ENCODE results near the gene DDX54. TPM values are rescaled to one million over a fixed set of nuclear protein-coding genes. Genes with fewer than 3 reads are reported as not detected.
A peak's percentile ranks its signal among the peaks of the same experiment; 100 is the strongest.
"Not testable (repeated sequence)": the region's sequence is repeated elsewhere in the genome, so short reads cannot be mapped to it uniquely, and the experiment has no call there.

The DDX54 gene
- total RNA-seq, 1 donor from 2014 or later = 97.0 TPM

DNA sequence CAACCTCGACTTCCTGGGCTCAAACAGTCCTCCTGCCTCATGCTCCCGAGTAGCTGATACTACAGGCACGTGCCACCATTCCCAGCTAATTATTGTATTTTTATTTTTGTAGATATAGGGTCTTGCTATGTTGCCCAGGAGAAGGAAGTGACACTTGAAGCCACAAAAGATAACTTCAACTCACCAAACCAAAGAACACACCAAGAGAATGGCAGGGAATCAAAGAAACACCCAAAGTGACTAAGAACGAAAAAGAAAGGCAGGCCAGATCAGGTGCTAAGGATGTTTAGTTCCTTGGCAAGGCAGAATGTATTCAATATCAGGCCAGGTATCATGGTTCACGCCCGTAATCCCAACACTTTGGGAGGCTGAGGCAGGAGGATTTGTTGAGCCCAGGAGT is 25.9 kb upstream of the DDX54 start:
- H3K36me3 ChIP-seq = no peaks in the 10 kb centered on the region
- TF ChIP-seq, protein P1, sequence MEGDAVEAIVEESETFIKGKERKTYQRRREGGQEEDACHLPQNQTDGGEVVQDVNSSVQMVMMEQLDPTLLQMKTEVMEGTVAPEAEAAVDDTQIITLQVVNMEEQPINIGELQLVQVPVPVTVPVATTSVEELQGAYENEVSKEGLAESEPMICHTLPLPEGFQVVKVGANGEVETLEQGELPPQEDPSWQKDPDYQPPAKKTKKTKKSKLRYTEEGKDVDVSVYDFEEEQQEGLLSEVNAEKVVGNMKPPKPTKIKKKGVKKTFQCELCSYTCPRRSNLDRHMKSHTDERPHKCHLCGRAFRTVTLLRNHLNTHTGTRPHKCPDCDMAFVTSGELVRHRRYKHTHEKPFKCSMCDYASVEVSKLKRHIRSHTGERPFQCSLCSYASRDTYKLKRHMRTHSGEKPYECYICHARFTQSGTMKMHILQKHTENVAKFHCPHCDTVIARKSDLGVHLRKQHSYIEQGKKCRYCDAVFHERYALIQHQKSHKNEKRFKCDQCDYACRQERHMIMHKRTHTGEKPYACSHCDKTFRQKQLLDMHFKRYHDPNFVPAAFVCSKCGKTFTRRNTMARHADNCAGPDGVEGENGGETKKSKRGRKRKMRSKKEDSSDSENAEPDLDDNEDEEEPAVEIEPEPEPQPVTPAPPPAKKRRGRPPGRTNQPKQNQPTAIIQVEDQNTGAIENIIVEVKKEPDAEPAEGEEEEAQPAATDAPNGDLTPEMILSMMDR (IDR thresholded peaks at IDR 0.05) = no peak
- peaks cover 0 to 28% of the 10 kb centered on the region in 2 donors for H3K4me1 ChIP-seq
- H3K27me3 ChIP-seq = no peaks in the 10 kb centered on the region
- H3K4me3 ChIP-seq = no peak overlapping the region
- peaks cover 0 to 8% of the 10 kb centered on the region in 2 donors for H3K9me3 ChIP-seq
- no peak overlapping the region for H3K27ac ChIP-seq
- no peak for DNase-seq (ENCODE audit: low spot score in 2 of 2)
- intact Hi-C loops (cut with DNase I) = no loop called here

DNA sequence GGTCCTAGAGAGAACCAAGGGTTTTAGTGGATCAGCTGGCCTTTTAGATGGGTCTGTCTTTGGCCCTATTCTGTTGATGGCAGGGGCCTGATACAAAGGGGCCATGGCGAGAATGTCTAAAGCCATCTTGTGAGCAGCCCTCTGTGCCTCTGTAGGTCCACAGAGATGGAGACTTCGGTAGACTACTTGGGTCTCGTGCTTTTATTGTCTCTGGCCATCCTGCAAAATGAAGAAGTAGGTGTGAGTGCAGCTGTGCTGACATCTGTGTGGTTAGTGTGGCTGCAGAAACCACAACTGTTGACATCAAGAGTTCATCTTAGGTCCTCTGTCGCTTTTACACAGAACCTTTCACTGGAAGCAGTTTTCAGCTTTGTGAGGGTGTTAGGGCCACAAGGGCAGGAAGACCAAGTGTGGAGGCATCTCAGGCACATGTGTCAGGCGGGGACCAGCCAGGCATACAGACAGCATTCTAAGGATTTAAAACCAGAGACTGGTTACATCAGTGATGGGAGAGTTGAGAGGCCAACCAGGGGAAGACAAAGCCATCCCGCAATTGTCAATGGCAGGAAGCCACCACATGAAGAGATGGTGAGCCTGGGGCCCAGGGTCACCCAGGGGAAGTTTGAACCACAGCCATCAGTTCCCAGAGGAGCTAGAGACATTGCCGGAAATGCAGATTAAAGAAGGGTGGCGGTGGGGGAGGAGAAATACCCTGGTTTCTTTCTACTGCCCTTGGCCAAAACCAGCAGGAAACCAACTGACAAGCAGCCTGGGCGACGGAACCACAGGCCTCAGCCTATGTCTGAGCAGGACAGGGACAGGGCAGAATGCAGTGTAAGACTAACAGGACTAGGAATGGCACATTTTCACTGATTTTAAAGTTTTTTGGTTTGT is 23.0 kb upstream of the DDX54 start:
- Histone ChIP-seq H3K4me1 (peaks cover 0 to 3% of the 10 kb centered on the region in 2 donors), H3K27me3 (no peaks in the 10 kb centered on the region), H3K9me3 (peaks cover 0 to 11% of the 10 kb centered on the region in 2 donors), H3K27ac (peak overlapping the region; percentile 56 to 69), H3K4me3 (no peak overlapping the region), H3K36me3 (no peaks in the 10 kb centered on the region)
- TF ChIP-seq, protein P1 (IDR thresholded peaks at IDR 0.05) = no peak
- intact Hi-C loops (cut with DNase I) = no loop called here
- DNase-seq (ENCODE audit: low spot score in 2 of 2) = no peak

DNA sequence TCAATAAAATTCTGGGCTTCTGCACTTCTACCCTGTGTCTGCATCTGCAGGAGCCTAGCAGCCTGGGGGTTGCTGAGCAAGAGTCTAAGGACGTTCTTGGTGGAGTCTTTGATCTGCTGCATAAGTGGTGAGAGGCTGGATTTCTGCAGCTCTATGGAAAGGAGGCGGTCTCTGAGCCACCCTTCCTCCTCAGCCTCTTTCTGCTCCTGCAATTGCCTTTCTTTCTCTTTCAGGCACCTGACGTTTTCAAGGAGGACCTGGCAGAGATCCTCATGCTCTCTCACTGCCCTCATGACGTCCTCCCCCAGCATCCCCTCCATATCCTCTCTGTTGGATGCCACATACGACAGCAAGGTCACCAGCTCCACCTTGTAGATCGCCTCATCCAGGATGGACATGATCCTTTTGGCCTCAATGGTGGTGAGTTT is 22.3 kb upstream of the DDX54 start:
- peaks cover 0 to 11% of the 10 kb centered on the region in 2 donors for H3K9me3 ChIP-seq
- peaks cover 0 to 3% of the 10 kb centered on the region in 2 donors for H3K4me1 ChIP-seq
- DNase-seq (ENCODE audit: low spot score in 2 of 2) = no peak
- no peaks in the 10 kb centered on the region for H3K27me3 ChIP-seq
- intact Hi-C loops (cut with DNase I) = no loop called here
- TF ChIP-seq, protein P1 (IDR thresholded peaks at IDR 0.05) = no peak
- peak overlapping the region in 1 of 2 donors; percentile 56 for H3K27ac ChIP-seq
- H3K4me3 ChIP-seq = no peak overlapping the region
- no peaks in the 10 kb centered on the region for H3K36me3 ChIP-seq

DNA sequence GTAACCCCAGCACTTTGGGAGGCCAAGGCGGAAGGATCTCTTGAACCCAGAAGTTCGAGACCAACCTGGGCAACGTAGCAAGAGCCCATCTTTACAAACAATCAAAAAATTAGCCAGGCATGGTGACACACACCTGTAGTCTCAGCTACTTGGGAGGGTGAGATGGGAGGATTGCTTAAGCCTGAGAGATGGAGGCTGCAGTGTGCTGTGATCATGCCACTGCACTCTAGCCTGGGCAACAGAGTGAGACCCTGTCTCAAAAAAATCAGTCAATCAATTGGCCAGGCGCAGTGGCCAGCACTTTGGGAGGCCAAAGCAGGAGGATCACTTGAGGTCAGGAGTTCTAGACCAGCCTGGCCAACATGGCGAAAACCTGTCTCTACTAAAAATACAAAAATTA is 21.5 kb upstream of the DDX54 start:
- Histone ChIP-seq H3K27ac (peak overlapping the region in 1 of 2 donors; percentile 56), H3K9me3 (peaks cover 0 to 11% of the 10 kb centered on the region in 2 donors)
- DNase-seq (ENCODE audit: low spot score in 2 of 2); H3K4me3 ChIP-seq; H3K36me3 ChIP-seq; H3K4me1 ChIP-seq; intact Hi-C loops (cut with DNase I); H3K27me3 ChIP-seq: not testable (repeated sequence)

DNA sequence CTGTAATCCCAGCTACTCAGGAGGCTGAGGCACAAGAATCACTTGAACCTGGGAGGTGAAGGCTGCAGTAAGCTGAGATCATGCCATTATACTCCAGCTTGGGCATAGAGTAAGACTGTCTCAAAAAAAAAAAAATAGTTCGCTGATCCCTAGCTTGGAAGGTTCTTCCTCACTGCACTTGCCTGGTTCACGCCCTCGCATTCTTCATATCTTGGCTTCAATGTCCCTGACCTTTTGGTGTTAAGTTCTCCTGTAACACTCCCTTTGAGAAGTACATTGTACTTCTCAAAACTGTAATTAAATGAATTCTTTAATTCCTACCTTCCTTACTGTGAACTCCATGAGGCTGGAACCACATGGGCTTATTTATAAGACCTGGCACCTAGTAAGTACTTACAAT is 19.5 kb upstream of the DDX54 start:
- no peak for DNase-seq (ENCODE audit: low spot score in 2 of 2)
- TF ChIP-seq, protein P1 (IDR thresholded peaks at IDR 0.05) = no peak
- H3K4me1 ChIP-seq = peaks cover 0 to 3% of the 10 kb centered on the region in 2 donors
- intact Hi-C loops (cut with DNase I) = no loop called here
- H3K27me3 ChIP-seq = no peaks in the 10 kb centered on the region
- peaks cover 0 to 11% of the 10 kb centered on the region in 2 donors for H3K9me3 ChIP-seq
- no peaks in the 10 kb centered on the region for H3K36me3 ChIP-seq
- H3K27ac ChIP-seq = no peak overlapping the region
- no peak overlapping the region for H3K4me3 ChIP-seq
